OCI-M1 (cell line): Measurements from ENCODE around the gene CFDP1.
A peak's percentile ranks its signal among the peaks of the same experiment; 100 is the strongest.
"Not testable (repeated sequence)": the region's sequence is repeated elsewhere in the genome, so short reads cannot be mapped to it uniquely, and the experiment has no call there.

Source experiments
- DNase-seq: peaks from one replicate; lab custom pipeline; 2025; lab: John Stamatoyannopoulos, UW

Gene CFDP1

GRCh38 chr16:75293173-75293572, 140.1 kb downstream of the CFDP1 start:
- DNase-seq: no peak

GRCh38 chr16:75292691-75293090, 140.6 kb downstream of the CFDP1 start:
- no peak for DNase-seq

GRCh38 chr16:75289189-75289588, 144.1 kb downstream of the CFDP1 start:
- peak; percentile 35 for DNase-seq

GRCh38 chr16:75288596-75289120, 144.6 kb downstream of the CFDP1 start:
- peak; percentile 95 for DNase-seq

- no peak for DNase-seq
These were observed 145.1 kb downstream of the CFDP1 start for GRCh38 chr16:75288181-75288580.

GRCh38 chr16:75287708-75288107, 145.6 kb downstream of the CFDP1 start:
- peak; percentile 89 for DNase-seq

- no peak for DNase-seq
These were observed 146.9 kb downstream of the CFDP1 start for GRCh38 chr16:75286389-75286788.

GRCh38 chr16:75282466-75283281, 150.6 kb downstream of the CFDP1 start:
- no peak for DNase-seq

GRCh38 chr16:75281826-75282225, 151.5 kb downstream of the CFDP1 start:
- DNase-seq: no peak

GRCh38 chr16:75281009-75281408, 152.3 kb downstream of the CFDP1 start:
- DNase-seq: not testable (repeated sequence)

GRCh38 chr16:75280331-75280804, 152.9 kb downstream of the CFDP1 start:
- DNase-seq: no peak

- no peak for DNase-seq
These were observed 154.0 kb downstream of the CFDP1 start for GRCh38 chr16:75279305-75279704.

GRCh38 chr16:75273054-75273925, 160.0 kb downstream of the CFDP1 start:
- no peak for DNase-seq

GRCh38 chr16:75272629-75273028, 160.7 kb downstream of the CFDP1 start:
- DNase-seq: not testable (repeated sequence)

GRCh38 chr16:75272097-75272551, 161.2 kb downstream of the CFDP1 start:
- peak; percentile 11 for DNase-seq

- DNase-seq: no peak
These were observed 161.7 kb downstream of the CFDP1 start for GRCh38 chr16:75271441-75272096.

GRCh38 chr16:75269358-75269757, 163.9 kb downstream of the CFDP1 start:
- DNase-seq: not testable (repeated sequence)

GRCh38 chr16:75267631-75268264, 165.6 kb downstream of the CFDP1 start:
- DNase-seq: no peak

- DNase-seq: no peak
These were observed 166.3 kb downstream of the CFDP1 start for GRCh38 chr16:75266738-75267630.
